ENCODE results near the gene ACSM6.

GRCh38 chr10:95263864-95264226 is 69.8 kb downstream of the ACSM6 start:
- TF ChIP-seq CTCF (IDR thresholded peaks at IDR 0.05; ENCODE audit: low read length) = no peak
- TF ChIP-seq EZH2 (IDR thresholded peaks at IDR 0.05; ENCODE audit: borderline replicate concordance, low read length) = no peak
